HepG2 (cell line): ENCODE results near the gene MFF. TPM values are rescaled to one million over a fixed set of nuclear protein-coding genes. Genes with fewer than 3 reads are reported as not detected.

Experiments
- ARID4A ChIP-seq: sonication (generic); formaldehyde crosslinking; IDR thresholded peaks from 2 replicates; pipeline ENCODE4 v1.5.0; 2020; ENCODE audit warnings: mild to moderate bottlenecking, missing genetic modification reagents, borderline replicate concordance
- HDAC1 ChIP-seq: sonication (generic); formaldehyde crosslinking; IDR thresholded peaks from 2 replicates; pipeline ENCODE4 v1.5.1; 2020; ENCODE audit warnings: mild to moderate bottlenecking, missing genetic modification reagents
- HMGXB3 ChIP-seq: sonication (generic); formaldehyde crosslinking; IDR thresholded peaks from 2 replicates; pipeline ENCODE4 v1.4.0; 2020; ENCODE audit warnings: missing genetic modification reagents, borderline replicate concordance
- NRL ChIP-seq: sonication (generic); formaldehyde crosslinking; IDR thresholded peaks from 2 replicates; pipeline ENCODE4 v1.5.0; 2020; ENCODE audit warnings: missing genetic modification reagents, mild to moderate bottlenecking, moderate library complexity, borderline replicate concordance
- PRDM15 ChIP-seq: sonication (generic); formaldehyde crosslinking; IDR thresholded peaks from 2 replicates; pipeline ENCODE4 v1.4.0; 2020; ENCODE audit warnings: missing genetic modification reagents
- PREB ChIP-seq: sonication (generic); formaldehyde crosslinking; IDR thresholded peaks from 2 replicates; pipeline ENCODE4 v1.4.0; 2020; ENCODE audit warnings: missing genetic modification reagents
- TFE3 ChIP-seq: IDR thresholded peaks from 2 replicates; pipeline ENCODE4 v1.6.1; 2016
- ZNF770 ChIP-seq: sonication (generic); formaldehyde crosslinking; IDR thresholded peaks from 2 replicates; pipeline ENCODE4 v1.5.0; 2020; ENCODE audit warnings: mild to moderate bottlenecking, missing genetic modification reagents
- polyA plus RNA-seq, 8 experiments: library from polyadenylated mRNA; depleted of rRNA in 3 of 8; stranded (reverse) in 7 of 8; unstranded in 1 of 8; fragments of >200 nt; fragmentation: Illumina TruSeq in 4 of 8; extraction: Trizol in 4 of 8; gene quantifications; 2 replicates each; pipeline versions ENCODE4 v1.2.1 to v1.2.3, GENCODE V29; 2011 to 2016; ENCODE audit warnings: low read depth in 4 of 8, missing spikeins in 1 of 8, mixed read lengths in 1 of 8; ENCODE audit not compliant: insufficient read depth in 1 of 8
- total RNA-seq, 5 experiments: library from RNA; depleted of rRNA; stranded (reverse); fragments of >200 nt; fragmentation: Illumina TruSeq; extraction: Trizol; gene quantifications; 2 replicates each; pipeline ENCODE4 v1.2.3, GENCODE V29; 2016; ENCODE audit warnings: low read depth in 1 of 5

Gene MFF
- total and polyA plus RNA-seq, 2 of the 13 experiments (the other 11 are each of a cell fraction or from before 2014, with no cell fraction given) = 81.9 to 156 TPM

GRCh38 chr2:227406177-227407031, 81.4 kb downstream of the MFF start (continued):
- TF ChIP-seq PREB (CRISPR knock-in tag) = no peak
- no peak for TF ChIP-seq PRDM15
- peak; percentile 32; the same call in 1 of the 2 replicates for TF ChIP-seq ZNF770 (CRISPR knock-in tag)
- TF ChIP-seq HMGXB3 (CRISPR knock-in tag) = peak; percentile 59; the same call in 1 of the 2 replicates
- TF ChIP-seq TFE3 = no peak; the same call in 1 of the 2 replicates
- TF ChIP-seq HDAC1 (CRISPR knock-in tag) = 0 out of 2 replicates have a peak, but pooled peaks have one; percentile 50
- TF ChIP-seq ARID4A (CRISPR knock-in tag) = peak; percentile 32; the same call in 1 of the 2 replicates
- no peak for TF ChIP-seq NRL
